HepG2 (cell line): ENCODE results near the gene ATG7.

Source experiments
- KDM2A ChIP-seq: sonication (generic); formaldehyde crosslinking; IDR thresholded peaks from 2 replicates; pipeline ENCODE4 v1.4.0; 2020; ENCODE audit warnings: low read depth, missing genetic modification reagents, borderline replicate concordance
- ZNF547 ChIP-seq: sonication (generic); formaldehyde crosslinking; IDR thresholded peaks from 2 replicates; pipeline ENCODE4 v1.5.1; 2020; ENCODE audit warnings: mild to moderate bottlenecking, missing genetic modification reagents
- TF ChIP-seq, protein P1 (sequence below): sonication (generic); formaldehyde crosslinking; IDR thresholded peaks from 2 replicates; pipeline ENCODE4 v1.5.0; 2020; ENCODE audit warnings: mild to moderate bottlenecking, missing genetic modification reagents, moderate library complexity

DNA sequence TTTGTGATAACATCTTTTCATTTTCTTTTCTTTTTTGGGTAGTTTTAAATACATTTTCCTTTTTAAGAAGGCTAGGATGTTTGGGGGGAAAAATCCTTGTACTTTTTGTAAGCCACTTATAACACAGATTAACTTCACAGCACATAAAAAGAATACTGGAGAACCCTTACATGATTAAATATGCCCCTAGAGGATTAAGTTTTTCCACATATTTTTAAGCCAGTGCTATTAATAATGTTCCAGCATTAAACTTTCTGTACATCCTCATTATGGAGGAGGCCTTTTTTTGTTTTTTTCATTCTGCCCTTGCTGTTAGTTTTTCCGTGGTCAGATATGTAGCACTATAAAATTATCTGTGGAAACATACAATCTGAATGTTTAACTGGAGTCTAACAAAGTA is 147.9 kb downstream of the ATG7 start:
- TF ChIP-seq, protein P1, sequence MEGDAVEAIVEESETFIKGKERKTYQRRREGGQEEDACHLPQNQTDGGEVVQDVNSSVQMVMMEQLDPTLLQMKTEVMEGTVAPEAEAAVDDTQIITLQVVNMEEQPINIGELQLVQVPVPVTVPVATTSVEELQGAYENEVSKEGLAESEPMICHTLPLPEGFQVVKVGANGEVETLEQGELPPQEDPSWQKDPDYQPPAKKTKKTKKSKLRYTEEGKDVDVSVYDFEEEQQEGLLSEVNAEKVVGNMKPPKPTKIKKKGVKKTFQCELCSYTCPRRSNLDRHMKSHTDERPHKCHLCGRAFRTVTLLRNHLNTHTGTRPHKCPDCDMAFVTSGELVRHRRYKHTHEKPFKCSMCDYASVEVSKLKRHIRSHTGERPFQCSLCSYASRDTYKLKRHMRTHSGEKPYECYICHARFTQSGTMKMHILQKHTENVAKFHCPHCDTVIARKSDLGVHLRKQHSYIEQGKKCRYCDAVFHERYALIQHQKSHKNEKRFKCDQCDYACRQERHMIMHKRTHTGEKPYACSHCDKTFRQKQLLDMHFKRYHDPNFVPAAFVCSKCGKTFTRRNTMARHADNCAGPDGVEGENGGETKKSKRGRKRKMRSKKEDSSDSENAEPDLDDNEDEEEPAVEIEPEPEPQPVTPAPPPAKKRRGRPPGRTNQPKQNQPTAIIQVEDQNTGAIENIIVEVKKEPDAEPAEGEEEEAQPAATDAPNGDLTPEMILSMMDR (CRISPR knock-in tag) = no peak
- TF ChIP-seq ZNF547 (CRISPR knock-in tag) = no peak
- no peak for TF ChIP-seq KDM2A (CRISPR knock-in tag)
